Caco-2 (cell line): ENCODE data around the gene CRYM. TPM values are rescaled to one million over a fixed set of nuclear protein-coding genes. Genes with fewer than 3 reads are reported as not detected.
A peak's percentile ranks its signal among the peaks of the same experiment; 100 is the strongest.

Experiments used
- BruUV-seq: library from RNA; stranded (reverse); fragments of 400-500 nt; replicated peaks from 2 replicates; lab custom pipeline; 2021; lab: Mats Ljungman, UMichigan
- CTCF ChIA-PET: fragments of 300-600 bp; sonication (Branson Sonifier 250); formaldehyde crosslinking; loops from one replicate; lab custom pipeline; 2022; ENCODE audit warnings: antibody characterized with exemption; lab: Charles Lee
- POLR2A ChIA-PET: fragments of 300-600 bp; sonication (Branson Sonifier 250); formaldehyde crosslinking; loops from one replicate; lab custom pipeline; 2022; ENCODE audit warnings: antibody characterized with exemption; lab: Charles Lee
- DNase-seq, 2 experiments: peaks; one replicate each; pipeline versions ENCODE4 v3.0.0 to v3.0.0-alpha.2; 2020 to 2022
- H3K27me3 ChIP-seq: replicated peaks from 2 replicates; pipeline ENCODE4 v1.6.0; 2011; ENCODE audit warnings: low read length; ENCODE audit not compliant: control insufficient read depth, insufficient read depth
- H3K36me3 ChIP-seq: 2 replicates; pipeline ENCODE4 v1.5.1; 2011; ENCODE audit warnings: low read length; ENCODE audit not compliant: control insufficient read depth, insufficient read depth
- H3K4me1 ChIP-seq: fragments of 250-450 bp; sonication (Bioruptor Pico); 2 replicates; pipeline ENCODE4 v1.5.1; 2020; ENCODE audit warnings: mild to moderate bottlenecking
- H3K4me3 ChIP-seq: 2 replicates; pipeline ENCODE4 v1.5.1; 2011; ENCODE audit warnings: low read depth, mild to moderate bottlenecking, control low read depth, low read length
- H3K9me3 ChIP-seq: fragments of 250-450 bp; sonication (Bioruptor Pico); 2 replicates; pipeline ENCODE4 v1.5.1; 2020; ENCODE audit warnings: mild to moderate bottlenecking, moderate library complexity
- H3K27ac Mint-ChIP-seq: one replicate; pipeline ENCODE4 v1.8.0; 2022; ENCODE audit warnings: mixed read lengths; ENCODE audit not compliant: unreplicated experiment
- H3K27me3 Mint-ChIP-seq: one replicate; pipeline ENCODE4 v1.8.0; 2022; ENCODE audit warnings: mixed read lengths; ENCODE audit not compliant: insufficient read depth, unreplicated experiment
- H3K36me3 Mint-ChIP-seq: one replicate; pipeline ENCODE4 v1.8.0; 2022; ENCODE audit warnings: mild to moderate bottlenecking, mixed read lengths; ENCODE audit not compliant: insufficient read depth, unreplicated experiment
- H3K4me1 Mint-ChIP-seq: one replicate; pipeline ENCODE4 v1.8.0; 2022; ENCODE audit warnings: low read depth, mixed read lengths; ENCODE audit not compliant: unreplicated experiment
- H3K4me3 Mint-ChIP-seq: one replicate; pipeline ENCODE4 v1.8.0; 2022; ENCODE audit warnings: mild to moderate bottlenecking, moderate library complexity, mixed read lengths; ENCODE audit not compliant: unreplicated experiment
- H3K9me3 Mint-ChIP-seq: one replicate; pipeline ENCODE4 v1.8.0; 2022; ENCODE audit warnings: mixed read lengths; ENCODE audit not compliant: unreplicated experiment
- intact Hi-C: fragments of 100-400 bp; cut with micrococcal nuclease; formaldehyde crosslinking; loops from one replicate; pipeline ENCODE4 v1.10.0; 2022; ENCODE audit not compliant: unreplicated experiment
- total RNA-seq: library from RNA; stranded (reverse); gene quantifications from 2 replicates; pipeline ENCODE4 v1.2.3, GENCODE V29; 2022
- TF ChIP-seq, protein P1 (sequence below), 2 experiments: fragments of 200-600 bp in 1 of 2; IDR thresholded peaks; 1 replicate in 1 of 2; 2 replicates in 1 of 2; pipeline versions ENCODE4 v1.5.1 to v1.8.0; 2011 to 2022; ENCODE audit warnings: antibody characterized with exemption in 1 of 2, control low read depth in 1 of 2, inconsistent platforms in 1 of 2, low read depth in 1 of 2, low read length in 1 of 2, mild to moderate bottlenecking in 1 of 2, moderate library complexity in 1 of 2; ENCODE audit not compliant: insufficient read depth in 1 of 2, severe bottlenecking in 1 of 2, unreplicated experiment in 1 of 2

CRYM gene
- total RNA-seq, 1 experiment from 2014 or later = not detected

DNA sequence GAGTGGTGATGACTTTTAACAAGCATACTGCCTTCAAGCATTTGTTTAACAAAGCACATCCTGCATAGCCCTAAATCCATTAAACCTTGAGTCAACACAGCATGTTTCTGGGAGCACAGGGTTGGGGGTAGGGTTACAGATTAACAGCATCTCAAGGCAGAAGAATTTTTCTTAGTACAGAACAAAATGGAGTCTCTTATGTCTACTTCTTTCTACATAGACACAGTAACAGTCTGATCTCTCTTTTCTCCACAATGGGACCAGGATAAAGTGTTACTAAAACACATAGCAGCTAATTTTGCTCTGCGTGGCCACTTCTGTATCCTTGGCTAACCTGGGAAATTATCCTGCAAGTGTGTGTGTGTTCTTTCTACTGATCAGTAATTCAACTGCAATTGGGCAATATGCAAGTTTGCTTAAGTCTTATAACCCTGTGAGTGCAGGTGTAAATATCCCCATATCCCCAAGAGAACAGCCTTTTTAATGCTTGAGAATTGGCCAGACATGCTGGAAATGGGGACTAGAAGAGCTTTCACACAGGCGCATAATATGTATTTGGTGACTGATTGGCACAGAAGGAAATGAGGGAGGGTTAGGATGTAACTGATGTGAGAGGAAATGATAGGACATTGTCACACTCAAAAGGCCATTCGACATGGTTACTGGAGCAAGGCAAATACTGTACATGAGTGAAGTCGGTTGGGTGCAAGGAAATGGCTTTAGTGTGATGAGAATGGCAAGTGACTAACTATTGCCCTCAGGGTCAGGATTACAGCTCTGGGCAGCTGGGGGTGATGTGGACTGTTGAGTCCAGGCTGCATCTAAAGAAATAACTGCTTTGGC is 55.4 kb downstream of the CRYM start:
- ChIA-PET POLR2A (no interaction called here), CTCF (no interaction called here)
- TF ChIP-seq, protein P1, sequence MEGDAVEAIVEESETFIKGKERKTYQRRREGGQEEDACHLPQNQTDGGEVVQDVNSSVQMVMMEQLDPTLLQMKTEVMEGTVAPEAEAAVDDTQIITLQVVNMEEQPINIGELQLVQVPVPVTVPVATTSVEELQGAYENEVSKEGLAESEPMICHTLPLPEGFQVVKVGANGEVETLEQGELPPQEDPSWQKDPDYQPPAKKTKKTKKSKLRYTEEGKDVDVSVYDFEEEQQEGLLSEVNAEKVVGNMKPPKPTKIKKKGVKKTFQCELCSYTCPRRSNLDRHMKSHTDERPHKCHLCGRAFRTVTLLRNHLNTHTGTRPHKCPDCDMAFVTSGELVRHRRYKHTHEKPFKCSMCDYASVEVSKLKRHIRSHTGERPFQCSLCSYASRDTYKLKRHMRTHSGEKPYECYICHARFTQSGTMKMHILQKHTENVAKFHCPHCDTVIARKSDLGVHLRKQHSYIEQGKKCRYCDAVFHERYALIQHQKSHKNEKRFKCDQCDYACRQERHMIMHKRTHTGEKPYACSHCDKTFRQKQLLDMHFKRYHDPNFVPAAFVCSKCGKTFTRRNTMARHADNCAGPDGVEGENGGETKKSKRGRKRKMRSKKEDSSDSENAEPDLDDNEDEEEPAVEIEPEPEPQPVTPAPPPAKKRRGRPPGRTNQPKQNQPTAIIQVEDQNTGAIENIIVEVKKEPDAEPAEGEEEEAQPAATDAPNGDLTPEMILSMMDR (IDR thresholded peaks at IDR 0.05; ENCODE audit: insufficient read depth in 1 of 2, low read depth in 1 of 2, low read length in 1 of 2, severe bottlenecking in 1 of 2, unreplicated experiment in 1 of 2) = no peak
- H3K9me3 ChIP-seq = no peaks in the 10 kb centered on the region
- peak overlapping the region; percentile 78 for H3K27ac Mint-ChIP-seq
- H3K4me3 ChIP-seq = no peak overlapping the region
- BruUV-seq = no TSS peak
- peaks cover 21% of the 10 kb centered on the region for H3K4me1 Mint-ChIP-seq
- H3K36me3 Mint-ChIP-seq = no peaks in the 10 kb centered on the region
- H3K4me1 ChIP-seq = peaks cover 26% of the 10 kb centered on the region
- peak; percentile 69 to 76 for DNase-seq
- H3K27me3 Mint-ChIP-seq = no peaks in the 10 kb centered on the region
- H3K27me3 ChIP-seq = no peaks in the 10 kb centered on the region
- H3K9me3 Mint-ChIP-seq = no peaks in the 10 kb centered on the region
- H3K4me3 Mint-ChIP-seq = peak overlapping the region; percentile 43
- H3K36me3 ChIP-seq = no peaks in the 10 kb centered on the region
- intact Hi-C loops = no loop called here

- Histone ChIP-seq H3K4me1 (peaks cover 26% of the 10 kb centered on the region), H3K27me3 (no peaks in the 10 kb centered on the region), H3K9me3 (no peaks in the 10 kb centered on the region), H3K36me3 (no peaks in the 10 kb centered on the region), H3K4me3 (no peak overlapping the region)
- TF ChIP-seq, protein P1 (IDR thresholded peaks at IDR 0.05; ENCODE audit: insufficient read depth in 1 of 2, low read depth in 1 of 2, low read length in 1 of 2, severe bottlenecking in 1 of 2, unreplicated experiment in 1 of 2) = no peak
- no peaks in the 10 kb centered on the region for H3K9me3 Mint-ChIP-seq
- H3K27ac Mint-ChIP-seq = no peak overlapping the region
- ChIA-PET POLR2A (no interaction called here), CTCF (no interaction called here)
- H3K4me3 Mint-ChIP-seq = no peak overlapping the region
- H3K4me1 Mint-ChIP-seq = peaks cover 21% of the 10 kb centered on the region
- intact Hi-C loops = no loop called here
- H3K27me3 Mint-ChIP-seq = no peaks in the 10 kb centered on the region
- no peak for DNase-seq
- BruUV-seq = no TSS peak
- H3K36me3 Mint-ChIP-seq = no peaks in the 10 kb centered on the region
Observed at GRCh38 chr16:21219551-21219950, 58.5 kb downstream of the CRYM start.

GRCh38 chr16:21218153-21218552 is 59.9 kb downstream of the CRYM start:
- Mint-ChIP-seq H3K9me3 (no peaks in the 10 kb centered on the region), H3K27me3 (no peaks in the 10 kb centered on the region), H3K27ac (no peak overlapping the region), H3K4me3 (no peak overlapping the region), H3K36me3 (no peaks in the 10 kb centered on the region), H3K4me1 (peaks cover 19% of the 10 kb centered on the region)
- Histone ChIP-seq H3K9me3 (no peaks in the 10 kb centered on the region), H3K4me1 (peaks cover 16% of the 10 kb centered on the region), H3K27me3 (no peaks in the 10 kb centered on the region), H3K4me3 (no peak overlapping the region), H3K36me3 (no peaks in the 10 kb centered on the region)
- ChIA-PET CTCF (interaction anchor here (1.0 kb wide), 1 partner anchor 82 kb away, joined by 4 read pairs; no protein-coding TSS in a partner anchor), POLR2A (no interaction called here)
- BruUV-seq = no TSS peak
- TF ChIP-seq, protein P1 (IDR thresholded peaks at IDR 0.05; ENCODE audit: insufficient read depth in 1 of 2, low read depth in 1 of 2, low read length in 1 of 2, severe bottlenecking in 1 of 2, unreplicated experiment in 1 of 2) = no peak
- intact Hi-C loops = no loop called here
- DNase-seq = peak in 1 of 2 experiments; percentile 7
